Measurements from ENCODE around the gene NFATC3.

The NFATC3 gene

DNA sequence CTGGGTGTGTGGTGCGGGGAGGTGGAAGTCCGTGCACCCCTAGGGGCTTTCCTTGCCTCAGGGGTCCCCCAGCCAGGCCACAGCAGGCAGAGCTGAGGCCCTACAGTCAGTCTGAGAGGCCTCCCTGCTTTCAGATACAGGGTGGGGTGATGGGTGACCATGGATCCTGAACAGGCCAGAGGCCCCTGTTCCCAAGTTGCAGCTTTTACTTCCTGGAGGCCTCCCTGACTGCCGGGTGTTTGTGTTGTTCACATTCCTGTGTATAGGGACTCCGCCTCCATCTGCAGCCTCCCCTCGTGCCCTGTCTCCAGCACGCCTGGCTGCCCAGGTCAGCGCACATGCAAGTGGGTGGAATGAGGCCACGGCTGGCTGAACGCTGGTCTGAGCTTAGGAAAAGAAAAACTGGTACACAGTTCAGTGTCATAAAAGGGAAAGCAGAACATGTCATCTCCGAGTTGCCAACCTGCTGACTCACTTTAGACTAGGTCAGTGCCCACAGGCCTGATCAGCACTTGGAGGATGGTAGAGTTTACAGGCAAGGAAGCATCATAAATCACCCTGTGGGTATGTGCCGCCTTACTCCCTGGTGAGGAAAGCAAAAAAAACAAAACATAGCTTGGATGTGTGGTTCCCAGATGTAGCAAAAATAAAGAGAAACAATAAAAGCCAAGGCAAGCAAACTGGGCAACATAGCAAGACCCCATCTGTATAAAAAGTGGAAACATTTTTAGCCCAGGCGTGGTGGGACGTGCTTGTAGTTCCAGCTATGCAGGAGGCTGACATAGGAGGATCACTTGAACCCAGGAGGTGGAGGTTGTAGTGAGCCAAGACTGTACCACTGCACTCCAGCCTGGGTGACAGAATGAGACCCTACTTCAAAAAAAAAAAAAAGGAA, 173.0 kb downstream of the NFATC3 start:
- no peaks in the 10 kb centered on the region for H3K9me3 Mint-ChIP-seq
- TF ChIP-seq, protein P1, sequence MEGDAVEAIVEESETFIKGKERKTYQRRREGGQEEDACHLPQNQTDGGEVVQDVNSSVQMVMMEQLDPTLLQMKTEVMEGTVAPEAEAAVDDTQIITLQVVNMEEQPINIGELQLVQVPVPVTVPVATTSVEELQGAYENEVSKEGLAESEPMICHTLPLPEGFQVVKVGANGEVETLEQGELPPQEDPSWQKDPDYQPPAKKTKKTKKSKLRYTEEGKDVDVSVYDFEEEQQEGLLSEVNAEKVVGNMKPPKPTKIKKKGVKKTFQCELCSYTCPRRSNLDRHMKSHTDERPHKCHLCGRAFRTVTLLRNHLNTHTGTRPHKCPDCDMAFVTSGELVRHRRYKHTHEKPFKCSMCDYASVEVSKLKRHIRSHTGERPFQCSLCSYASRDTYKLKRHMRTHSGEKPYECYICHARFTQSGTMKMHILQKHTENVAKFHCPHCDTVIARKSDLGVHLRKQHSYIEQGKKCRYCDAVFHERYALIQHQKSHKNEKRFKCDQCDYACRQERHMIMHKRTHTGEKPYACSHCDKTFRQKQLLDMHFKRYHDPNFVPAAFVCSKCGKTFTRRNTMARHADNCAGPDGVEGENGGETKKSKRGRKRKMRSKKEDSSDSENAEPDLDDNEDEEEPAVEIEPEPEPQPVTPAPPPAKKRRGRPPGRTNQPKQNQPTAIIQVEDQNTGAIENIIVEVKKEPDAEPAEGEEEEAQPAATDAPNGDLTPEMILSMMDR (IDR thresholded peaks at IDR 0.05; ENCODE audit: unreplicated experiment in 3 of 3), result no peak
- peaks cover 13% of the 10 kb centered on the region for H3K36me3 Mint-ChIP-seq (ENCODE audit: low read depth)
- H3K4me3 Mint-ChIP-seq, result peak overlapping the region in 2 of 3 experiments; percentile 22 to 58
- H3K27ac Mint-ChIP-seq, result peak overlapping the region; percentile 92 to 98 (median 96)
- H3K4me1 Mint-ChIP-seq, result peaks cover 14% of the 10 kb centered on the region
- peaks cover 5% of the 10 kb centered on the region for H3K27me3 Mint-ChIP-seq (ENCODE audit: low read depth)

DNA sequence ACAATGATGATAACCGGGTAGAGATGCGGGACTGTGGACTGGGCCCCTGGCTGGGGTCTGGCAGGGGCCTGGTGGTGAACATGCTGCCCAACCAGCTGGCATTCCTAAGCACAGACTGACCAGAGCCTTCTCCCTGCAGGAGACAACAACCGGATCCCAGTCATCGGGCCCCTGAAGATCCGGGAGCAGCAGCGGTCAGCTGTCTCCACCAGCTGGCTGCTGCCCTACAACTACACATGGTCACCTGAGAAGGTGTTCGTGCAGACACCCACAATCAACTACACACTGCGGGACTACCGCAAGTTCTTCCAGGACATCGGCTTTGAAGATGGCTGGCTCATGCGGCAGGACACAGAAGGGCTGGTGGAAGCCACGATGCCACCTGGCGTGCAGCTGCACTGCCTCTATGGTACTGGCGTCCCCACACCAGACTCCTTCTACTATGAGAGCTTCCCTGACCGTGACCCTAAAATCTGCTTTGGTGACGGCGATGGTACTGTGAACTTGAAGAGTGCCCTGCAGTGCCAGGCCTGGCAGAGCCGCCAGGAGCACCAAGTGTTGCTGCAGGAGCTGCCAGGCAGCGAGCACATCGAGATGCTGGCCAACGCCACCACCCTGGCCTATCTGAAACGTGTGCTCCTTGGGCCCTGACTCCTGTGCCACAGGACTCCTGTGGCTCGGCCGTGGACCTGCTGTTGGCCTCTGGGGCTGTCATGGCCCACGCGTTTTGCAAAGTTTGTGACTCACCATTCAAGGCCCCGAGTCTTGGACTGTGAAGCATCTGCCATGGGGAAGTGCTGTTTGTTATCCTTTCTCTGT, 174.0 kb downstream of the NFATC3 start:
- Mint-ChIP-seq H3K9me3 (no peaks in the 10 kb centered on the region), H3K4me3 (no peak overlapping the region), H3K36me3 (ENCODE audit: low read depth) (peaks cover 13% of the 10 kb centered on the region), H3K27me3 (ENCODE audit: low read depth) (peaks cover 14% of the 10 kb centered on the region), H3K4me1 (peaks cover 14% of the 10 kb centered on the region), H3K27ac (peak overlapping the region in 1 of 3 experiments; percentile 98)
- TF ChIP-seq, protein P1 (IDR thresholded peaks at IDR 0.05; ENCODE audit: unreplicated experiment in 3 of 3), result no peak

DNA sequence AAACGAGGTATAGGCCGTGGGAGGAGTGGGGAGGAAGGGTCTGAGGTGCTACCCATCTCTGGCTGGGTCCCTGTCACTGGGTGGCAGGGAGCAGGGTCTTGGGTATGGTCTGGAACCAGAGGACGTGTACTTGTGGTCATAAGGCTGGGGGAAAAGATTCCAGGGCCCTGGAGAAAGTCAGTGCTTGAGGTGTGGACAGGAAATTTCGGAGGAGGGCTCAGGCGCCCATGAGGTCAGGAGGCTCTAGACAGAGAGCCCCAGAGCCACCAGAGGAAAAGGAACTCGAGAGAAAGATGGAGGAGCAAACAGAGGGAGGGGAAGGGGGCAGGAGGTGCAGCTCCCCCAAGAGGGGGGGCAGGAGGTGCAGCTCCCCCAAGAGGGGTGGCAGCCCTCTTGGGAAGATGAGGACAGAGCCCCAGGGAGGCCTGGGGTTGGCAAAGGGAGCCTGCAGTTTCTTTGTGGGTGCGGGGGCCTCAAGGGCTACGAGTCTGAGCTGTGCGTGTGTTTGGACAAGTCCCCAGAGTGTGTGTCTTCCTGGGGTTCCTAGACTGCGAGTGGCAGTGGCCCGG, 178.5 kb downstream of the NFATC3 start:
- TF ChIP-seq, protein P1 (IDR thresholded peaks at IDR 0.05; ENCODE audit: unreplicated experiment in 3 of 3), result no peak
- Mint-ChIP-seq H3K4me1 (peaks cover 20% of the 10 kb centered on the region), H3K27ac (peak overlapping the region; percentile 92 to 95 (median 94)), H3K36me3 (ENCODE audit: low read depth) (peaks cover 3% of the 10 kb centered on the region), H3K4me3 (peak overlapping the region; percentile 94 to 96 (median 95)), H3K27me3 (ENCODE audit: low read depth) (peaks cover 14% of the 10 kb centered on the region), H3K9me3 (no peaks in the 10 kb centered on the region)

DNA sequence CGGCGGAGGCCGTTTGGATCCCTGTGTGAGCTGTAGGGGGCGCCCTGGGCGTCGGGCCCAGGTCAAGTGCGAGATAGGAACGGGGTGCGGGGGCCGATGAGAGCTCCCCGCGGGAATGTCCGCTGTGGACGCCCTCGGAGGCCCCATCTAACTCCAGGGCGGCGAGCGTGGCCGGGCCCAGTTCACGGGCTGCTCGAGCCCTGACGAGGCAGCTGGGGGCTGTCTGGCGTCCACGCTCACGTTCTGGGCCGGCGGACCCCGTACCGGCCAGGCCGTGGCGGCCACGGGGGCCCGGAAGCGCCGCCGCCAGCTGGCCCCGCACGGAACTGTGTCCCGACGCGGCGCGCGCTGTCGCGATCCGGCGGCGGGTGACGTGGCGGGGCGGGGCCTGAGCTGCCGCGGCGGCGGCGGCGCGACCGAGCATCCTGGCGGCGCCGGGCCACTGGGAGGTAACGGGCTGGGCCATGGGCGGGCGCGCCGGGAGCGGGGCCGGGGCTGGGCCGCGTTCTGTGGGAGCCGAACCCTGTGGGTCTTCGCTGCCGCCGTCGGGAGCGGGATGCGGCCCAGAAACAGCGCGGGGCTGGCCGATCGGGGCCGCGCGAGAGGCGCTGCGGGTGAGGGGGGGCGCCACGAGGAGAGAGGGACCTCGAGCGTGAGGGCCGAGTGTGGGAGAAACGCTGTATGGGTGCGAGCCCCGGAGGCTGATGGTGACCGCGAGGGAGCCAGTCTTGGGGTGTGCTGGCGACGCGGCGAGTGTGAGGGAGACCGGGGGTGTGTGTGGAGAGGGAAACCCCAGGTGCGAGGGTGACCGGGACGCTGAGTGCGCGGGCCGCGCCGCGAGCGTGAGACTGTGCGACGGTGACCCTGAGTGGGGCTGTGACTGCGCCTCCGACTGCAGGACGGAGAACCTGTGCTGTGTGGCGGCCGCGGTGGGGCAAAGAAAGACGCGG, 179.2 kb downstream of the NFATC3 start, which contains the start of gene SLC7A6:
Gene SLC7A6 (plus strand): TSS at position 399 of the 950 bp plus-strand sequence. CDS start 10,201 bp downstream, outside the sequence.
- TF ChIP-seq, protein P1 (IDR thresholded peaks at IDR 0.05; ENCODE audit: unreplicated experiment in 3 of 3), result peak; percentile 64 to 76 (median 74)
- no peaks in the 10 kb centered on the region for H3K36me3 Mint-ChIP-seq (ENCODE audit: low read depth)
- peaks cover 26% of the 10 kb centered on the region for H3K4me1 Mint-ChIP-seq
- peak within 1 kb of the TSS; percentile 92 to 96 (median 94) for H3K27ac Mint-ChIP-seq
- peaks cover 14% of the 10 kb centered on the region for H3K27me3 Mint-ChIP-seq (ENCODE audit: low read depth)
- no peaks in the 10 kb centered on the region for H3K9me3 Mint-ChIP-seq
- peak within 1 kb of the TSS; percentile 94 to 96 (median 95) for H3K4me3 Mint-ChIP-seq
